Mesenchymal stem cell (in vitro differentiated cells and primary cell): Measurements from ENCODE around the gene KIAA1614.
A peak's percentile ranks its signal among the peaks of the same experiment; 100 is the strongest.
"Not testable (repeated sequence)": the region's sequence is repeated elsewhere in the genome, so short reads cannot be mapped to it uniquely, and the experiment has no call there.

Experiments used
- DNase-seq: peaks from one replicate; pipeline ENCODE4 v3.0.0-alpha.2; 2013
- H2AFZ ChIP-seq: one replicate; pipeline ENCODE4 v1.6.1; 2013; ENCODE audit warnings: low read depth, mild to moderate bottlenecking, control low read depth, inconsistent platforms, low read length, moderate library complexity
- H2AK5ac ChIP-seq: 2 replicates; pipeline ENCODE4 v1.6.1; 2013; ENCODE audit warnings: low read length, moderate library complexity, mild to moderate bottlenecking, inconsistent platforms; ENCODE audit not compliant: severe bottlenecking
- H2BK120ac ChIP-seq: one replicate; pipeline ENCODE4 v1.6.1; 2013; ENCODE audit warnings: low read depth, mild to moderate bottlenecking, inconsistent platforms, low read length, moderate library complexity
- H2BK12ac ChIP-seq, 2 experiments: one replicate each; pipeline ENCODE4 v1.6.1; 2013; ENCODE audit warnings: inconsistent platforms in 2 of 2, low read length in 2 of 2, mild to moderate bottlenecking in 2 of 2, moderate library complexity in 2 of 2, control low read depth in 1 of 2
- H2BK15ac ChIP-seq: one replicate; pipeline ENCODE4 v1.6.1; 2013; ENCODE audit warnings: mild to moderate bottlenecking, low read depth, inconsistent platforms; ENCODE audit not compliant: poor library complexity, severe bottlenecking
- H2BK5ac ChIP-seq: 2 replicates; pipeline ENCODE4 v1.6.1; 2013; ENCODE audit warnings: low read depth, mild to moderate bottlenecking, low read length, control low read depth, inconsistent platforms; ENCODE audit not compliant: poor library complexity, severe bottlenecking
- H3K14ac ChIP-seq, 2 experiments: one replicate each; pipeline ENCODE4 v1.6.1; 2013; ENCODE audit warnings: inconsistent platforms in 2 of 2, low read length in 2 of 2, control low read depth in 1 of 2, mild to moderate bottlenecking in 1 of 2, moderate library complexity in 1 of 2
- H3K18ac ChIP-seq, 2 experiments: one replicate each; pipeline ENCODE4 v1.6.1; 2013; ENCODE audit warnings: inconsistent platforms in 2 of 2, low read length in 2 of 2, control low read depth in 1 of 2, low read depth in 1 of 2, mild to moderate bottlenecking in 1 of 2
- H3K23ac ChIP-seq, 2 experiments: one replicate each; pipeline ENCODE4 v1.6.1; 2013; ENCODE audit warnings: inconsistent platforms in 2 of 2, low read length in 2 of 2, mild to moderate bottlenecking in 2 of 2, moderate library complexity in 2 of 2, control low read depth in 1 of 2
- H3K27ac ChIP-seq: 2 replicates; pipeline ENCODE4 v1.5.1; 2013; ENCODE audit warnings: mild to moderate bottlenecking, moderate library complexity, low read length, control low read depth, inconsistent platforms; ENCODE audit not compliant: poor library complexity, severe bottlenecking
- H3K27me3 ChIP-seq, 2 experiments: 2 replicates each; pipeline versions ENCODE4 v1.6.1 to v1.7.0; 2013; ENCODE audit warnings: low read length in 2 of 2, mild to moderate bottlenecking in 2 of 2, moderate library complexity in 2 of 2, control low read depth in 1 of 2, inconsistent platforms in 1 of 2; ENCODE audit not compliant: control insufficient read depth in 1 of 2, insufficient read depth in 1 of 2
- H3K36me3 ChIP-seq, 2 experiments: 2 replicates each; pipeline versions ENCODE4 v1.6.1 to v1.7.0; 2013; ENCODE audit warnings: low read length in 2 of 2, control low read depth in 1 of 2, inconsistent platforms in 1 of 2, low read depth in 1 of 2, mild to moderate bottlenecking in 1 of 2; ENCODE audit not compliant: insufficient read depth in 2 of 2, control insufficient read depth in 1 of 2
- H3K4ac ChIP-seq, 2 experiments: one replicate each; pipeline ENCODE4 v1.6.1; 2013; ENCODE audit warnings: inconsistent platforms in 2 of 2, low read length in 2 of 2, mild to moderate bottlenecking in 2 of 2, moderate library complexity in 2 of 2, control low read depth in 1 of 2, low read depth in 1 of 2
- H3K4me1 ChIP-seq: 2 replicates; pipeline ENCODE4 v1.6.1; 2013; ENCODE audit warnings: low read depth, low read length, control low read depth; ENCODE audit not compliant: control insufficient read depth, insufficient read depth
- H3K4me2 ChIP-seq: 2 replicates; pipeline ENCODE4 v1.6.1; 2013; ENCODE audit warnings: low read length, mild to moderate bottlenecking, inconsistent platforms; ENCODE audit not compliant: poor library complexity, severe bottlenecking
- H3K4me3 ChIP-seq, 2 experiments: 2 replicates each; pipeline versions ENCODE4 v1.5.1 to v1.7.0; 2013; ENCODE audit warnings: low read length in 2 of 2, mild to moderate bottlenecking in 2 of 2, control low read depth in 1 of 2, low read depth in 1 of 2; ENCODE audit not compliant: insufficient read depth in 1 of 2
- H3K79me1 ChIP-seq: replicated peaks from 2 replicates; pipeline ENCODE4 v1.6.1; 2013; ENCODE audit warnings: mild to moderate bottlenecking, control low read depth, low read length, inconsistent platforms; ENCODE audit not compliant: poor library complexity, severe bottlenecking
- H3K9ac ChIP-seq: 2 replicates; pipeline ENCODE4 v1.7.0; 2013; ENCODE audit warnings: mild to moderate bottlenecking, low read length, moderate library complexity
- H3K9me3 ChIP-seq: 2 replicates; pipeline ENCODE4 v1.7.0; 2013; ENCODE audit warnings: mild to moderate bottlenecking, low read length; ENCODE audit not compliant: control insufficient read depth
- H4K8ac ChIP-seq: one replicate; pipeline ENCODE4 v1.6.1; 2013; ENCODE audit warnings: inconsistent platforms, mild to moderate bottlenecking, low read length, moderate library complexity
- H4K91ac ChIP-seq: one replicate; pipeline ENCODE4 v1.6.1; 2013; ENCODE audit warnings: mild to moderate bottlenecking, low read length, inconsistent platforms
- WGBS: methylation state at CpG from one replicate; pipeline ENCODE4 v1.1.7; 2013; ENCODE audit warnings: mixed read lengths; 5-methylcytosine and 5-hydroxymethylcytosine counted together

KIAA1614 gene

DNA sequence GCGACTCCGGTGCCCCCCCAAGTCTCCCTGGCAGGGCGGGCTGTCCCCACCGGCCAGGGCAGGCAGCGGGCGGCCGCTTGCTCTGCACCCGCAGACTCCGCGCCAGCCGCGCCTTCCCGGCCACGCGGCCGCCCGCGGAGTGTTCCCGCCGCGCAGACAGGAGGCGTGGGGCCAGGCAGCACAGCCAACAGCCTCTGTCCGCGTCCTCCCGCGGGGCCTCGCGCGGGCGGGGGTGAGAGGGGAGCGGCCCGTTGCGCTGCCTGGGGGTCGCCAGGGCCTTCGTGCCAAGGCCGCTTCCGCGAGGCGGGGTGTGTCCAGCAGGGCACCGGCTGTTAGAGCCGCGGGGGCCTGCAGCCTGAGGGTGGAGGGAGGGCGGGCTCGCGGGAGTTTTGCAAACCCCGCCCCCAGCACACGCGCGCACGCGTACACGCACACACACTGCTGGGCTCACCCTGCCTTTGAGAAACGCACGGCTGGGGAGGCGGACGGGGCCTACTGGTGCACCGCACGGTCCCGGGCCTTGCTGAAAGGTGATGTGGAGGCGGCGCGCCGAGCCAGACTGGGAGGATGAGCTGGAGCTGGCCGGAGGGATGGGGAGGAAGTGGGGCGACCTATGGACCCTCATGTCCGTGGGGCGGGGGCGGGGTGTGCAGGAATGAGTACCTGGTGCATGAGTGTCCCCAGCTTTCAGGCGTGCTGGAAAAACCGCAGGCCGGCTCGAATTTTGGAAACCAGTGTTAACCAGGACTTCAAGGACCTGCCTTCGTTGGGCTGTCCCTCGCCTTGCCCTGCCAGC is 41.5 kb downstream of the KIAA1614 start:
- Histone ChIP-seq H3K79me1 (peaks cover 19% of the 10 kb centered on the region), H3K9me3 (no peaks in the 10 kb centered on the region), H3K4me3 (peak overlapping the region; percentile 50 to 75), H3K27me3 (no peaks in the 10 kb centered on the region), H3K4ac (no peak overlapping the region), H2BK15ac (no peak overlapping the region), H2AFZ (peak overlapping the region; percentile 49), H4K8ac (peak overlapping the region; percentile 35), H3K36me3 (peaks cover 24 to 50% of the 10 kb centered on the region in 2 experiments), H4K91ac (no peak overlapping the region), H3K9ac (peak overlapping the region; percentile 70), H3K18ac (peak overlapping the region in 1 of 2 experiments; percentile 19), H2AK5ac (no peak overlapping the region), H3K23ac (no peak overlapping the region), H3K4me1 (peaks cover 17% of the 10 kb centered on the region), H2BK120ac (no peak overlapping the region), H3K4me2 (peak overlapping the region; percentile 45), H2BK5ac (peak overlapping the region; percentile 51), H2BK12ac (no peak overlapping the region), H3K14ac (no peak overlapping the region), H3K27ac (no peak overlapping the region)
- 81% methylated on average over 67 of the region's 74 CpGs for WGBS
- peak; percentile 12 for DNase-seq

DNA sequence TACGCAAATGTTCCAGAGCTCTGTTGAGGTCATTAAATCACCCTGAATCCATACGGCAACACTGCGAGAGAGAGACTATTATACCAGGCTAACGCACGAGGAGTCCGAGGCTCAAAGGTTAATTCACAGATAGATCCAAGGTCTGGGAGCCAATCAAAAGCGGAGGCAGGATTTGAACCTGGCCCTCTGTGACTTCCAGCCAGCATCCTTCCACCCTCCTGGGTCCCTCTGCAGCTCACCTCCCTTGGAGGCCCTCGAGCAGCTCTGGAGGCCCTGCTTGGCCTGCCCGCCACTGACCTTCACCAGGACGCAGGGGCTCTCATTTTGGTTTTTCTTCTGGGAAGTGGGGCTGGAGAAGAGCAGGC is 42.1 kb downstream of the KIAA1614 start:
- no peaks in the 10 kb centered on the region for H3K9me3 ChIP-seq
- DNase-seq: no peak
- WGBS: 97% methylated on average over 10 of the region's 10 CpGs

DNA sequence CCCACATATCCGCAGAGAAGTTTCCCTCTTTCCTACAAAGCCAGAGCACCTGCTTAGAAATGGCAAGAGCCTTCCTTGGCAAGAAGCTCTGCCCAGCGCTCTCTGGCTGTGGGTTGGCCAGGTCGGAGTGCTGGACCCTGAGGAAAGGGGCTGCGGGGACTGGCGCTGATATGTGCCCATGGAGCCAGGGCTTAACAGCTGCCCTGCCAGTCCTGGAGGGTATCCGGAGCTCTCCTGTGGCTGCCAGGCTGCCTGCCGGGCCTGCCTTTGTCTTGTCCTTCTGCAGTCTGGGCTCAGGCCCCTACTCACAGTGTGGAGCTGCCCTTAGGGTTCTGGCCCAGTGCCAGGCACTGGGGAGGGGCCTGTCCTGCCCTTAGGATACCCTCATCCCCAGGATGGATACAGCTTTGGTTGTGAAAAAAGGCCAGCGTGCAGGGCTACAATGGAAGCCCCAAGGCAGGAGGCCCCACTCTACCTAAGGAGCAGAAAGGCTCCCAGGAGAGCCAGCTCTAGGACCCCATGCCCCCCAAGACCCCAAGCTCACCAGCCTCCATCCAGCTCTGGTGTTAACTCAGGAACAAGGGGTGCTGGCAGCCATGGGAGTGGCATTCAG is 43.4 kb downstream of the KIAA1614 start:
- peak overlapping the region in 1 of 2 experiments; percentile 35 for H2BK12ac ChIP-seq
- H4K91ac ChIP-seq: peak overlapping the region; percentile 40
- no peak overlapping the region for H2AK5ac ChIP-seq
- H3K79me1 ChIP-seq: peaks cover 21% of the 10 kb centered on the region
- H2BK15ac ChIP-seq: no peak overlapping the region
- DNase-seq: no peak
- H3K18ac ChIP-seq: peak overlapping the region in 1 of 2 experiments; percentile 26
- WGBS: 94% methylated on average over 8 of the region's 8 CpGs
- no peak overlapping the region for H2AFZ ChIP-seq
- no peak overlapping the region for H3K4ac ChIP-seq
- H3K9ac ChIP-seq: no peak overlapping the region
- H3K9me3 ChIP-seq: no peaks in the 10 kb centered on the region
- peaks cover 17% of the 10 kb centered on the region for H3K4me1 ChIP-seq
- no peak overlapping the region for H2BK120ac ChIP-seq
- H2BK5ac ChIP-seq: no peak overlapping the region
- H3K27ac ChIP-seq: no peak overlapping the region
- peaks cover 11 to 38% of the 10 kb centered on the region in 2 experiments for H3K36me3 ChIP-seq
- H4K8ac ChIP-seq: no peak overlapping the region
- no peak overlapping the region for H3K14ac ChIP-seq
- no peak overlapping the region for H3K4me2 ChIP-seq
- no peaks in the 10 kb centered on the region for H3K27me3 ChIP-seq
- H3K4me3 ChIP-seq: peak overlapping the region in 1 of 2 experiments; percentile 9
- no peak overlapping the region for H3K23ac ChIP-seq

More for the DNA sequence above, 42.1 kb downstream of the KIAA1614 start:
- Histone ChIP-seq H4K91ac (no peak overlapping the region), H3K4ac (no peak overlapping the region), H3K27ac (no peak overlapping the region), H3K23ac (no peak overlapping the region), H3K4me3 (peak overlapping the region in 1 of 2 experiments; percentile 75), H3K79me1 (peaks cover 19% of the 10 kb centered on the region), H4K8ac (no peak overlapping the region), H3K4me1 (peaks cover 17% of the 10 kb centered on the region), H2BK120ac (no peak overlapping the region), H3K36me3 (peaks cover 22 to 48% of the 10 kb centered on the region in 2 experiments), H2AFZ (no peak overlapping the region), H3K9ac (peak overlapping the region; percentile 70), H3K14ac (no peak overlapping the region), H2BK12ac (no peak overlapping the region), H2BK15ac (no peak overlapping the region), H2BK5ac (no peak overlapping the region), H2AK5ac (no peak overlapping the region), H3K18ac (no peak overlapping the region), H3K4me2 (no peak overlapping the region), H3K27me3 (no peaks in the 10 kb centered on the region)

DNA sequence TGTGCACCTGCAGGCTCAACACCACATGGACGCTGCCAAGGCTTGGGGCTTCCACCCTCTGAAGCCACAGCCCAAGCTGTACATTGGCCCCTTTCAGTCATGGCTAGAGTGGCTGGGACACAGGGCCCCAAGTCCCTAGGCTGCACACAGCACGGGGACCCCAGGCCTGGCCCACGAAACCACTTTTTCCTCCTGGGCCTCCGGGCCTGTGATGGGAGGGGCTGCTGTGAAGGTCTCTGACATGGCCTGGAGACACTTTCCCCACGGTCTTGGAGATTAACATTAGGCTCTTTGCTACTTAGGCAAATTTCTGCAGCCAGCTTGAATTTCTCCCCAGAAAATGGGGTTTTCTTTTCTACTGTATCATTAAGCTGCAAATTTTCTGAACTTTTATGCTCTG is 46.9 kb downstream of the KIAA1614 start:
- not testable (repeated sequence) for H3K9me3 ChIP-seq, H3K4me2 ChIP-seq, H2BK15ac ChIP-seq, H3K4me3 ChIP-seq, H3K18ac ChIP-seq, H3K27me3 ChIP-seq, H2BK12ac ChIP-seq, H2AK5ac ChIP-seq, H4K91ac ChIP-seq, H2AFZ ChIP-seq, H4K8ac ChIP-seq, H3K27ac ChIP-seq, DNase-seq, H2BK5ac ChIP-seq, H3K9ac ChIP-seq, H3K14ac ChIP-seq, H2BK120ac ChIP-seq, H3K4ac ChIP-seq, H3K4me1 ChIP-seq, H3K23ac ChIP-seq
- Histone ChIP-seq H3K36me3 (peaks cover 11 to 25% of the 10 kb centered on the region in 2 experiments), H3K79me1 (peaks cover 31% of the 10 kb centered on the region)
- WGBS: 90% methylated on average over 5 of the region's 5 CpGs
